HG03097 (cell line): Measurements from ENCODE around the gene ZNF276.

Experiments
- ATAC-seq: cut with Tn5 transposase; IDR thresholded peaks from one replicate; pipeline ENCODE4 v1.9.1; 2021; ENCODE audit not compliant: unreplicated experiment, low FRiP score

ZNF276 gene

DNA sequence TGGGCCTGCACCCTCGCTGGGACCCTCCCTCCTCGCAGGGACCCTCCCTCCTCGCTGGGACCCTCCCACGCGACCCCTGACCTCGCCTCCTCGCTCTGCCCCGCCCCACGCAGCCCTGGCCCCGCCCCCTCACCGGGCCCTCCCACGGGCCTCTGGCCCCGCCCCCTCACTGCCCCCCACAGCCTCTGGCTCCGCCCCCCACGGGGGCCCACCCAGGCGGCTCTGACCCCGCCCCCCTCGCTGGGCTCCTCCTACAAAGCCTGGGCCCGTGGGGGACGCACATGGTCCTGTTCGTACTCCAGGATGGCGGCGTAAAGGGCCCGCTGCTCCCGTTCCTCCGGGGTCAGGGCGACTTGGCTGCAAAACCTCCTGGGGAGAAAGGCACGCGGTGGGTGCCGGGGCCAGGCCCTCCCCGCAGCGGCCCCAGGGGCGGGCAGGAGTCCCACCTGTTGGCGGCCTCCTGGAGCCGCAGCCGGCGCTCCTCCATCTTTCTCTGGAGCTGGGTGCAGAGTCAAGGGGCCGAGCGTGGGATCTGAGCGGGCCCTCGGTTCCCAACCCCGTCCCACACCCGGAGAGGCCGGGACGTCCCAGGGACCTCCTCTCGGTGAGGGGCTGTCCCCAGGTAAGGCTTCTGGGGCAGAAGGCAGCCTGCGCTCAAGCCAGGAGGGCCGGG is 9.6 kb upstream of the ZNF276 start:
- no peak for ATAC-seq

DNA sequence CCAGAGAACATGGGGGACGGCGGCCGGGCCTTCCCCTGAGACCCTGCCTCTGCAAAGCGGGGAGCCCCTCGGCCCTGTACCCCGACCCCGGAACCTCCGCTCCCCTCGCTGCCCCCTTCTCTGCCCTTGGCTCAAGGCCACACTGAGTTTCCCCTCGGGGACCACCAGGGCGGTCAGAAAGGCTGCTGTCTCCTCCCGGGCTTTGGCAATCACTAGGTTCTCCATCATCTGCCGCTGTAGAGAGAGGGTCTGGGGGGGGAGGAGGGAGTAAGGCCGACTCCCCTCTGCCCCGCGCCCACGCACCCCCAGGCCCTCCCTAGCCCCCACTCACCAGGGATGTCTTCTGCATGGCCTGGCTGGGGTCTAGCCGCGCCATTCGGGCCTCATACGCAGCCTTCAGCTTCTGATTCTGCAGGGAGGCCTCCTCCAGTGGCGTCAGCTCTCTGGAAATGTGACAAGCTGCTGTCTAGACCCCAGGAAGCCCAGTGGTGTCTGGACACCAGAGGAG is 9.0 kb upstream of the ZNF276 start:
- no peak for ATAC-seq

- no peak for ATAC-seq
Measured at GRCh38 chr16:89716493-89716892, 4.8 kb upstream of the ZNF276 start.

GRCh38 chr16:89716916-89717687 is 4.2 kb upstream of the ZNF276 start:
- ATAC-seq: no peak

DNA sequence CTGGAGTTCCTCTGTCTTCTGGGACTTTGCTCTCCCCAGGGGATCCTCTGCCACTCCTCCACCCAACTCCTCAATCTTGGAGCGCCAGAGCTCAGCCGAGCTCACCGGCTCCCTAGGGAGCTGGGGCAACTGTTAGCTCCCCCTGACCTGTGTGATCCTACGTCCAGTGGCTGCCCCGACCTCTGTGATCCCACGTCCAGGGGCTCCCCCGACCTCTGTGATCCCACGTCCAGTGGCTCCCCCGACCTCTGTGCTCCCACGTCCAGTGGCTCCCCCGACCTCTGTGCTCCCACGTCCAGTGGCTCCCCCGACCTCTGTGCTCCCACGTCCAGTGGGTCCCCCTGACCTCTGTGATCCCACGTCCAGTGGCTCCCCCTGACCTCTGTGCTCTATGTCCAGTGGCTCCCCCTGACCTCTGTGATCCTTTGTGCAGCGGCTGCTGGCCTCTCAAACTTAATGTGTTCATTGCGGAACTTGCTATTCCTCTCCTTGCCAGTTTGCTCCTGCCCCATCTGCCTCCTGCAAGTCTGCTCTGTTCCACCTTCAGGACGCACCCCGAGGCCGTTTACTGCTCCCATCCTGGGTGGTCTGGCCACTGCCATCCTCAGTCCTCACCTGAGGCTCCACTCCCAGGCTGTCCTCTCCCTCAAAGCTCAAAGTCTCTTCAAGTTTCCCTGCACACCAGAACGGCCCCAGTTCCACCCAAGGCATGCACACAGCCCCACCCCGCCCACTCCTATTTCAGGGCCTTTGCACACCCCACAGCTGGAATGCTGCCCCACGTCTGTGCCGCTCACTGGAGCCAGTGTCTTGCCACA is 3.4 kb upstream of the ZNF276 start:
- ATAC-seq: no peak

DNA sequence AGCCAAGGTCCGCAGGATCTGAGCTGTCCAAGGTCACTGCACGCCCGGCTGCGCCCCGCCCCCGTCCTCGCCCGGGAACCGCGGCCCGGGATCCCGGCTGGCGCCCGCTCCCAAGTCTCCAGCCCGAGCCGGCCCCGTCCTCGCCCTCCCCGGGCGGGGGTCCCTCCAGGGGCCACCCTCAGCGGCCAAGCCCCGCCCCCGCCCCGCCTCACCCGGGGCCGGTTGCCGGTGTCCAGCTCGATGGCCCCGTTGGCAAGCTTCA is 855 bp upstream of the ZNF276 start:
- peak; percentile 14 for ATAC-seq

DNA sequence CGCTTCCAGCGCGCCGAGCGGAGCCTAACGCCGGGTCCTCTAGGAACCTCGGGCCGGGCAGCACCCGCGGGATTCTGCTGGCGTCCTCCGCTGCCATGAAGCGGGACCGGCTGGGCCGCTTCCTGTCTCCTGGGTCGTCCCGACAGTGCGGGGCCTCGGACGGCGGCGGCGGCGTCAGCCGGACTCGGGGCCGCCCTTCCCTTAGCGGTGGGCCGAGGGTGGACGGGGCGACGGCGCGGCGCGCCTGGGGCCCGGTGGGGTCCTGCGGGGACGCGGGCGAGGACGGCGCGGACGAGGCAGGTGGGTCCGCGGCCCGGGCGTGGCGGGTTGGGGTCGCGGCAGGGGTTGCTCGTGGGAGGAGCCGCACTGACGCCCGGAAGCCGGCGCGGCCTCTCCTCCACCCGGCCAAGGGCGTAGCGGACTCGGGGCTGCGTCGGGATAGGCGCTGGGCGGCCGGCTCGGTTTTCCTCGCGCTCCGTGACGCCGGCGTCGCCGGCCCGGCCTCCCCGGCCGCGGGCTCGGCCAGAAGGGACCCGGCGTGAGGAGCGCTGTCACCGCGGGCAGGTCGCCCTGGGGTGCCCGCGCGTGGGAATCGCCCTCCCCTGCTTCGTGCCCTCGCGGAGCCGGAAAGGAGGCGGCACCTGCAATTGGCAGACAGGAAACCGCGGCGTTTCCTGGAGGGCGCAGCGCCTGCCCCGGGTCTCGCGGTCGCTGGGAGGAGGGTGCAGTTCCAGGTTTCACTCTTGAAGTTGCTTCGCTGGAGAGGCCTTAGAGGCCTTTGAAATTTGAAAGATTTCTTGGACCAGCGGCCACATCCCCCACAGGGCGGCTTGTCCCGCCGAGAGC is 432 bp downstream of the ZNF276 start:
- ATAC-seq: peak; percentile 34

DNA sequence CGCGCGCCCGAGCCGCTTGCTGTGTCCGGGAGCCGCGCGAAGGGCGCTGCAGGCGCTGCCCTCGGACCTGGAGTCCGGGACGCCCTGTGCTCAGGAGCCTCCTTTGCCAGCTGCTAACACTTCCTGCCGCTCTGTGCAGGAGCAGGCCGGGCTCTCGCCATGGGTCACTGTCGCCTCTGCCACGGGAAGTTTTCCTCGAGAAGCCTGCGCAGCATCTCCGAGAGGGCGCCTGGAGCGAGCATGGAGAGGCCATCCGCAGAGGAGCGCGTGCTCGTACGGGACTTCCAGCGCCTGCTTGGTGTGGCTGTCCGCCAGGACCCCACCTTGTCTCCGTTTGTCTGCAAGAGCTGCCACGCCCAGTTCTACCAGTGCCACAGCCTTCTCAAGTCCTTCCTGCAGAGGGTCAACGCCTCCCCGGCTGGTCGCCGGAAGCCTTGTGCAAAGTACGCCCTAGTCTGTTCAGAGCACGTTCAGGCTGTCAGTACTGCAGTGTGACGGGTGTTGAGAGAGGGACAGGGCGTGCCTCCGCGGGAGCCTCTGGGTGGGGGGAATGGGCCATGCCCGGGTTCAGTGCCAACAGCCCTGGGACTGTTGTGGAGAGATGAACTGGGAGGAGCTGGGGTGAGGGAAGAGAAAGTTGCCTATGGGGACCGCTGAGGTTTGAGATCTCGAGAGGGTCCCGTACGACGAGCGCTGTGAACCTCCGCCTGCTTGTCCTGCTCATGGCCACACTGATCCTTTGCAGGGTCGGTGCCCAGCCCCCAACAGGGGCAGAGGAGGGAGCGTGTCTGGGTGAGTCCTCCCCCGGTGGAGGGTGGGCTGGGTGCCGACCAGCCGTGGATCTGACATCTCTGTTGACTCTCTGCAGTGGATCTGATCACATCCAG is 1.3 kb downstream of the ZNF276 start:
- peak; percentile 12 for ATAC-seq

DNA sequence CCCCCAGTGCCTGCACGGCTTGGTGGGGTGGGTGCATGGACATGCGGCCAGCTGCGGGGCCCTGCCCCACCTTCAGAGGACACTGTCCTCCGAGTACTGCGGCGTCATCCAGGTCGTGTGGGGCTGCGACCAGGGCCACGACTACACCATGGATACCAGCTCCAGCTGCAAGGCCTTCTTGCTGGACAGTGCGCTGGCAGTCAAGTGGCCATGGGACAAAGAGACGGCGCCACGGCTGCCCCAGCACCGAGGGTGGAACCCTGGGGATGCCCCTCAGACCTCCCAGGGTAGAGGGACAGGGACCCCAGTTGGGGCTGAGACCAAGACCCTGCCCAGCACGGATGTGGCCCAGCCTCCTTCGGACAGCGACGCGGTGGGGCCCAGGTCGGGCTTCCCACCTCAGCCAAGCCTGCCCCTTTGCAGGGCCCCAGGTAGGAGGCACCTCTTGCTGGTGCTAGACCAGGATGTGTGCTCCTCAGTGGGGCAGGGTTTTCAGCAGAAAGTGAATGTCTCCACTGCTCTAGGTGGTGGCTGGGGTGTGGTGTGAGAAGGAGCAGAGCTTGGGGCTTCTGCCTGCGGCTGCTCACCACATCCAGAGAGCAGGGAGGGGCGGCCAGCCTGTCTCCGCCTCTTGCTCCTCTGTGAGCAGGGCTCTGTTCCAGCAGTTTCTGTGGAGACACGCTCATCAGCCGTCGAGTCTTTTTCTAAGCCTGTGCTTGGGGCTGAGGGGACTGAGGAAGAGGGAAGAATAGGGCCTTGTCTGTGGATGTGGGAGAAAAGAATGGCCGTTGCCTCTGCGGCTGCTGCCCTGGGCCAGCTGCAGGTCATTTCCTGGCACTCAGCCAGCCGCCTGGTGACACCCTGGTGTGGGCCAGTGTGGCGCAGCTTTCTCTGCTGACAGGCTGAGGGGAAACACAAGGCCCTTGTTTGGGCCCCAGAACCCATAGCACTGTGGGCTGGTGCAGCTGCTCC is 2.2 kb downstream of the ZNF276 start:
- ATAC-seq: no peak

- no peak for ATAC-seq
Measured at GRCh38 chr16:89727406-89728120, 6.2 kb downstream of the ZNF276 start.

GRCh38 chr16:89729293-89729692 is 8.0 kb downstream of the ZNF276 start:
- no peak for ATAC-seq

GRCh38 chr16:89729863-89730593 is 8.7 kb downstream of the ZNF276 start:
- ATAC-seq: no peak

DNA sequence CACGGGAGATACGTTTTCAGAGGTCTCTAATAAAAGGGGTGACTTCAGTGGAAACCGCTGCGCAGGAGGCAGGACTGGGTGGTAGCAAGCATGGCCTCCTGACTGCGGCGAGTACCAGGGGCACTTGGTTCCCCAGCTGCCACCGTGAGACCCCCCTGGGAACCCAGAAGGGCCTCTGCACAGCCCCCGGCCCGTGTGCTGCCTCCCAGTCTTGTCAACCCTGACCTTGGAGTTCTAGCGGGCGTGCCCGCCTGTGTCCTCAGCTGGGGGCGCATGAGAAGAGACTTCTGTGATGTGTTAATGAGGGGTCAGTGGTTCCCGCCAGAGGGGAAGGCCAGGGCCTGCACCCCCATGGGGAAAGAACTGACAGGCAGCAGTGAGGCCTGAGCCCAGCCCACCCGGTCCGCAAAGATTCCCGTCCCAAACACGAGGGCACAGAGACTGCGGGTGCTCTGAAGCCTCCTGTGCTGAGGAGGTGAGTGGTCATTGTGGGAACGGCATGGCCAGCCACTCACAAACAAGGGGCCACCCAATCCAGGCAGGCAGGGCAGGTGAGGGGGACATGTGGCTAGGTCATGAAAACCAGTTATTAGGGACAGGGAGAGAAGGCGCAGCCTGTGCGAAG is 9.4 kb downstream of the ZNF276 start:
- no peak for ATAC-seq

DNA sequence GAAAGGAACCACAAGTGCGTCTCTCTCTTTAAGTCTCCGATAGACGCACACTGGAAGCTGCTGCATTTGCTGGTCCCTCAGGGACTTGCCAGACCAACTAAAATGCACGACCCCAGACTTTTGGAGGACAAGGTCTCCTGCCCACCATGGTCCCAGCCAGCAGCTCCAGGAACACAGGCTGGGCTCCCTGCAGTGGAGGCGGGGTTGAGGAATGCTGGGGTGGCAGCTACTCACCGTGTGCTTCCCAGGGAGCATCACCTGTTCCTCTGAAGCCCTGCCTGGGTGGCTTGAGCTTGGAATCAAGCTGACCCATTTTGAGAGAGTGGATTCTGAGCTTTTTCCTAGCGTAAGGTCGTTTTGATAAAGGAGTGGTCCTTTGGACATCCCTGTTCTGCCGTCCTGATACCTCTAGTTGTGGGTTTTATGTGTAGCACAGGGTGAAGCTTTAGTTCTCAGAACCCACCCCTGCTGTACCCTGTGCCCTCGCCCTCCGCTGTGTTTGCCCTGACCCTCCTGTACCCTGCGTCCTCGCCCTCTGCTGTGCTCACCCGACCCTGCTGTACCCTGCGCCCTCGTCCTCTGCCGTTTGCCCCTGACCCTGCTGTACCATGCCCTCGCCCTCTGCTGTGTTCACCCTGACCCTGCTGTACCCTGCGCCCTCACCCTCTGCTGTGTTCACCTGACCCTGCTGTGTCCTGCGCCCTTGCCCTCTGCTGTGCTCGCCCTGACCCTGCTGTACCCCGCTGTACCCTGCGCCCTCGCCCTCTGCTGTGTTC is 11.0 kb downstream of the ZNF276 start:
- ATAC-seq: no peak

DNA sequence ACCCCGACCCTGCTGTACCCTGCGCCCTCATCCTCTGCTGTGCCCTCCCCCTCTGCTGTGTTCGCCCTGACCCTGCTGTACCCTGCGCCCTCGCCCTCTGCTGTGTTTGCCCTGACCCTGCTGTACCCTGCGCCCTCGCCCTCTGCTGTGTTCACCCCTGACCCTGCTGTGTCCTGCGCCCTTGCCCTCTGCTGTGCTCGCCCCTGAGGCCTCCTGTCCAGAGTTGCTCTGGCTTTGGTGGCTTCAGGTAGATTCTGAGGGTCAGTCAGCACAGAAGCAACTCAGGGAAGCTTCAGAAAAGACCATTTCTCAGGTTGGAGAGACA is 11.5 kb downstream of the ZNF276 start:
- ATAC-seq: no peak

- ATAC-seq: no peak
Measured at GRCh38 chr16:89733322-89733721, 12.0 kb downstream of the ZNF276 start.
